ENCODE measurements around the gene CAPN7. TPM values are rescaled to one million over a fixed set of nuclear protein-coding genes. Genes with fewer than 3 reads are reported as not detected.

Gene CAPN7
- total RNA-seq, 1 experiment from 2014 or later: 27.7 TPM

DNA sequence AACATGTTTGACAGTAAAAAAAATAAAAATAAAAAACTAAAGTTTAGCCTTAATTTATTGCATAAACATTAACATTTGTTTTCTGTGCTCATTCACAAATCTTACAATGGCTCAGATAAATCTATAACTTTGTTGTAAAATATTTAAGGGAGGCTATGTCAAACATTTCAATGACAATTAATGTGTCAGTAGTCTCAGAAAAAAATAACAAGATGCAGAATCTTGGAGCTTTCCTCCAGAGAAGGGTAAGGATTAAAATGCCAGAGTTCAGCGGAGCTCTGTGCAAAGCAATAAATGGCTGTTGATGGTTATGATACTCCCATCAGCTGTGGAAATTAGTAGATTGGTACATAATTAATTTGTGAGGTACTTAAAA, 20.0 kb upstream of the CAPN7 start:
- Histone ChIP-seq H3K9me2 (ENCODE audit: insufficient read depth) (no peaks in the 10 kb centered on the region), H3K4me2 (ENCODE audit: low read length) (peak overlapping the region; percentile 74), H3K4me1 (ENCODE audit: control insufficient read depth in 1 of 2, insufficient read depth in 2 of 2, low read length in 2 of 2) (peaks cover 0 to 5% of the 10 kb centered on the region in 2 experiments; a peak in 3 of 4 replicates), H4K20me1 (ENCODE audit: insufficient read depth) (no peaks in the 10 kb centered on the region), H3K9ac (ENCODE audit: low read length) (peak overlapping the region; percentile 51), H3K36me3 (ENCODE audit: control insufficient read depth in 1 of 2, insufficient read depth in 2 of 2, low read length in 2 of 2) (no peaks in the 10 kb centered on the region), H2AFZ (ENCODE audit: low read depth, low read length, poor library complexity, severe bottlenecking) (peak overlapping the region; percentile 97), H3K27me3 (ENCODE audit: insufficient read depth, low read length) (no peaks in the 10 kb centered on the region), H3K9me3 (ENCODE audit: control insufficient read depth in 1 of 2, insufficient read depth in 1 of 2, low read depth in 1 of 2, low read length in 2 of 2) (no peaks in the 10 kb centered on the region), H3K27ac (ENCODE audit: low read depth, low read length) (peak overlapping the region; percentile 66; the same call in 1 of the 2 replicates), H3K4me3 (replicated peaks in 1 of 2; ENCODE audit: low read depth in 1 of 2, low read length in 2 of 2) (peak overlapping the region; percentile 49 to 62), H3K79me2 (ENCODE audit: insufficient read depth, low read length) (no peaks in the 10 kb centered on the region)
- no peak for ATAC-seq
- BruUV-seq (replicated peaks): no TSS peak
- ChIA-PET CTCF (interaction anchor here (1.3 to 1.5 kb wide), 2 partner anchors 17 to 20 kb away, joined by 3 to 6 read pairs; partner anchors contain the start of gene CAPN7), RAD21 (ENCODE audit: low non-redundant PET in 1 of 2, low total read pairs in 2 of 2, uncharacterized antibody in 2 of 2, unreplicated experiment in 2 of 2) (no interaction called here), POLR2A (no interaction called here)
- no peak for DNase-seq (ENCODE audit: low read depth, low spot score)
- intact Hi-C loops (cut with micrococcal nuclease): no loop called here
- no peak for TF ChIP-seq EGR1 (IDR thresholded peaks at IDR 0.05; ENCODE audit: low read depth)
- no peak for TF ChIP-seq ATF3 (IDR thresholded peaks at IDR 0.05)
- no peak for TF ChIP-seq CBX3 (IDR thresholded peaks at IDR 0.05; ENCODE audit: low read depth)
- TF ChIP-seq MAX (IDR thresholded peaks at IDR 0.05): no peak
- TF ChIP-seq EZH2phosphoT487 (IDR thresholded peaks at IDR 0.05; ENCODE audit: borderline replicate concordance): no peak
- TF ChIP-seq TCF7L2 (IDR thresholded peaks at IDR 0.05; ENCODE audit: borderline replicate concordance, extremely low read depth, insufficient read depth, insufficient read length): no peak
- TF ChIP-seq ZFX (IDR thresholded peaks at IDR 0.05): no peak
- TF ChIP-seq, protein P1, sequence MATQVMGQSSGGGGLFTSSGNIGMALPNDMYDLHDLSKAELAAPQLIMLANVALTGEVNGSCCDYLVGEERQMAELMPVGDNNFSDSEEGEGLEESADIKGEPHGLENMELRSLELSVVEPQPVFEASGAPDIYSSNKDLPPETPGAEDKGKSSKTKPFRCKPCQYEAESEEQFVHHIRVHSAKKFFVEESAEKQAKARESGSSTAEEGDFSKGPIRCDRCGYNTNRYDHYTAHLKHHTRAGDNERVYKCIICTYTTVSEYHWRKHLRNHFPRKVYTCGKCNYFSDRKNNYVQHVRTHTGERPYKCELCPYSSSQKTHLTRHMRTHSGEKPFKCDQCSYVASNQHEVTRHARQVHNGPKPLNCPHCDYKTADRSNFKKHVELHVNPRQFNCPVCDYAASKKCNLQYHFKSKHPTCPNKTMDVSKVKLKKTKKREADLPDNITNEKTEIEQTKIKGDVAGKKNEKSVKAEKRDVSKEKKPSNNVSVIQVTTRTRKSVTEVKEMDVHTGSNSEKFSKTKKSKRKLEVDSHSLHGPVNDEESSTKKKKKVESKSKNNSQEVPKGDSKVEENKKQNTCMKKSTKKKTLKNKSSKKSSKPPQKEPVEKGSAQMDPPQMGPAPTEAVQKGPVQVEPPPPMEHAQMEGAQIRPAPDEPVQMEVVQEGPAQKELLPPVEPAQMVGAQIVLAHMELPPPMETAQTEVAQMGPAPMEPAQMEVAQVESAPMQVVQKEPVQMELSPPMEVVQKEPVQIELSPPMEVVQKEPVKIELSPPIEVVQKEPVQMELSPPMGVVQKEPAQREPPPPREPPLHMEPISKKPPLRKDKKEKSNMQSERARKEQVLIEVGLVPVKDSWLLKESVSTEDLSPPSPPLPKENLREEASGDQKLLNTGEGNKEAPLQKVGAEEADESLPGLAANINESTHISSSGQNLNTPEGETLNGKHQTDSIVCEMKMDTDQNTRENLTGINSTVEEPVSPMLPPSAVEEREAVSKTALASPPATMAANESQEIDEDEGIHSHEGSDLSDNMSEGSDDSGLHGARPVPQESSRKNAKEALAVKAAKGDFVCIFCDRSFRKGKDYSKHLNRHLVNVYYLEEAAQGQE (IDR thresholded peaks at IDR 0.05; ENCODE audit: low read depth): no peak
- no peak for TF ChIP-seq JUND (IDR thresholded peaks at IDR 0.05)
